HepG2 (cell line): ENCODE measurements around the gene PEPD. TPM values are rescaled to one million over a fixed set of nuclear protein-coding genes. Genes with fewer than 3 reads are reported as not detected.

Experiments used
- ATAC-seq: fragments of 200-7000 bp; cut with Tn5 transposase; 3 replicates; pipeline ENCODE4 v1.9.1; 2020; ENCODE audit warnings: mild to moderate bottlenecking, moderate library complexity
- BruUV-seq: library from RNA; stranded (reverse); fragments of 400-500 nt; replicated peaks from 2 replicates; lab custom pipeline; 2021; lab: Mats Ljungman, UMichigan
- CTCF ChIA-PET: fragments of 300-600 bp; formaldehyde crosslinking; extraction: SDS; loops from one replicate; lab custom pipeline; 2021; ENCODE audit warnings: low total read pairs, inconsistent platforms, low intra/inter-chr PET ratio; lab: Yijun Ruan, JAX
- POLR2A ChIA-PET: fragments of 350-600 bp; sonication (Branson Sonifier 250); formaldehyde crosslinking; loops from one replicate; lab custom pipeline; 2020; ENCODE audit warnings: antibody characterized with exemption, inconsistent platforms; lab: Yijun Ruan, JAX
- DNase-seq: peaks from one replicate; pipeline ENCODE4 v3.0.0-alpha.2; 2015; ENCODE audit warnings: low spot score
- FAIRE-seq: peaks from 3 replicates; lab custom pipeline; 2011; peaks lifted over from hg19 to GRCh38; lab: Jason Lieb, UNC
- H2AFZ ChIP-seq: one replicate; pipeline ENCODE4 v1.6.1; 2011; ENCODE audit warnings: low read length, inconsistent platforms
- H3K27ac ChIP-seq: fragments of 300-600 bp; 3 replicates; pipeline ENCODE4 v1.8.0; 2011; ENCODE audit warnings: mixed run types, mild to moderate bottlenecking, mixed read lengths, low read length, inconsistent platforms; ENCODE audit not compliant: insufficient read depth; ENCODE audit errors: extremely low read length
- H3K27me3 ChIP-seq, 2 experiments: fragments of 200-600 bp in 1 of 2; 2 replicates in 1 of 2; 3 replicates in 1 of 2; pipeline versions ENCODE4 v1.6.0 to v1.8.0; 2011; ENCODE audit warnings: low read length in 2 of 2, mild to moderate bottlenecking in 2 of 2, moderate library complexity in 2 of 2, inconsistent platforms in 1 of 2; ENCODE audit not compliant: insufficient read depth in 2 of 2, control insufficient read depth in 1 of 2
- H3K36me3 ChIP-seq, 2 experiments: fragments of 200-600 bp in 1 of 2; replicated peaks in 1 of 2; 2 replicates in 1 of 2; 3 replicates in 1 of 2; pipeline versions ENCODE4 v1.5.1 to v1.8.0; 2011; ENCODE audit warnings: low read length in 2 of 2, inconsistent platforms in 1 of 2; ENCODE audit not compliant: insufficient read depth in 2 of 2, control insufficient read depth in 1 of 2
- H3K4me1 ChIP-seq: 2 replicates; pipeline ENCODE4 v1.5.1; 2012; ENCODE audit warnings: low read length, inconsistent platforms; ENCODE audit not compliant: insufficient read depth
- H3K4me2 ChIP-seq: 2 replicates; pipeline ENCODE4 v1.6.0; 2011; ENCODE audit warnings: low read depth, low read length, inconsistent platforms
- H3K4me3 ChIP-seq, 3 experiments: fragments of 200-600 bp in 1 of 3; sonication (generic), shearing (Covaris generic) in 1 of 3; replicated peaks in 1 of 3; 2 replicates each; pipeline ENCODE4 v1.5.1; 2011 to 2016; ENCODE audit warnings: low read length in 3 of 3, inconsistent platforms in 2 of 3, low read depth in 2 of 3, mild to moderate bottlenecking in 2 of 3, control low read depth in 1 of 3, mixed read lengths in 1 of 3; ENCODE audit not compliant: insufficient read depth in 1 of 3
- H3K79me2 ChIP-seq: one replicate; pipeline ENCODE4 v1.6.1; 2011; ENCODE audit warnings: low read length, inconsistent platforms; ENCODE audit not compliant: insufficient read depth
- H3K9ac ChIP-seq: 2 replicates; pipeline ENCODE4 v1.6.0; 2011; ENCODE audit warnings: mild to moderate bottlenecking, low read depth, low read length, inconsistent platforms; ENCODE audit not compliant: insufficient read depth
- H3K9me3 ChIP-seq: 2 replicates; pipeline ENCODE4 v1.5.1; 2012; ENCODE audit warnings: mild to moderate bottlenecking, low read length
- H4K20me1 ChIP-seq: 2 replicates; pipeline ENCODE4 v1.6.0; 2011; ENCODE audit warnings: inconsistent platforms, mild to moderate bottlenecking, low read length, moderate library complexity; ENCODE audit not compliant: insufficient read depth
- HOXA7 ChIP-seq: sonication (generic); formaldehyde crosslinking; IDR thresholded peaks from 2 replicates; pipeline ENCODE4 v1.8.1; 2022; ENCODE audit warnings: mild to moderate bottlenecking, missing genetic modification reagents, moderate library complexity
- KMT2A ChIP-seq: sonication (generic); formaldehyde crosslinking; IDR thresholded peaks from 2 replicates; pipeline ENCODE4 v1.4.0; 2020; ENCODE audit warnings: missing genetic modification reagents
- NFE2 ChIP-seq: sonication (generic); formaldehyde crosslinking; IDR thresholded peaks from 2 replicates; pipeline ENCODE4 v1.4.0; 2020; ENCODE audit warnings: missing genetic modification reagents
- NFYB ChIP-seq: sonication (generic); formaldehyde crosslinking; IDR thresholded peaks from 2 replicates; pipeline ENCODE4 v1.4.0; 2020; ENCODE audit warnings: missing genetic modification reagents
- RFXAP ChIP-seq: sonication (generic); formaldehyde crosslinking; IDR thresholded peaks from 2 replicates; pipeline ENCODE4 v1.4.0; 2020; ENCODE audit warnings: missing genetic modification reagents, borderline replicate concordance
- ZNF724P ChIP-seq: sonication (generic); formaldehyde crosslinking; IDR thresholded peaks from 2 replicates; pipeline ENCODE4 v1.8.0; 2022; ENCODE audit warnings: missing genetic modification reagents, borderline replicate concordance
- ZNF777 ChIP-seq: sonication (generic); formaldehyde crosslinking; IDR thresholded peaks from 2 replicates; pipeline ENCODE4 v1.4.0; 2020; ENCODE audit warnings: missing genetic modification reagents
- WGBS: methylation state at CpG from one replicate; pipeline ENCODE4 v1.1.6; 2017; ENCODE audit warnings: low lambda C conversion rate; 5-methylcytosine and 5-hydroxymethylcytosine counted together
- in situ Hi-C: cut with HindIII; loops from 2 replicates; pipeline ENCODE4 v1.10.0; 2017; ENCODE audit warnings: low pct_unique_long_range_greater_than_20kb; ENCODE audit not compliant: extremely low pct_ligation_motif_present
- intact Hi-C: fragments of 100-400 bp; cut with micrococcal nuclease; formaldehyde crosslinking; loops from one replicate; pipeline ENCODE4 v1.10.0; 2022; ENCODE audit not compliant: unreplicated experiment
- polyA plus RNA-seq, 8 experiments: library from polyadenylated mRNA; depleted of rRNA in 3 of 8; stranded (reverse) in 7 of 8; unstranded in 1 of 8; fragments of >200 nt; fragmentation: Illumina TruSeq in 4 of 8; extraction: Trizol in 4 of 8; gene quantifications; 2 replicates each; pipeline versions ENCODE4 v1.2.1 to v1.2.3, GENCODE V29; 2011 to 2016; ENCODE audit warnings: low read depth in 4 of 8, missing spikeins in 1 of 8, mixed read lengths in 1 of 8; ENCODE audit not compliant: insufficient read depth in 1 of 8
- total RNA-seq, 5 experiments: library from RNA; depleted of rRNA; stranded (reverse); fragments of >200 nt; fragmentation: Illumina TruSeq; extraction: Trizol; gene quantifications; 2 replicates each; pipeline ENCODE4 v1.2.3, GENCODE V29; 2016; ENCODE audit warnings: low read depth in 1 of 5
- TF ChIP-seq, protein P1 (sequence below): sonication (generic); formaldehyde crosslinking; IDR thresholded peaks from 2 replicates; pipeline ENCODE4; 2020; ENCODE audit warnings: missing genetic modification reagents, mild to moderate bottlenecking, borderline replicate concordance
- TF ChIP-seq, protein P2 (sequence below): sonication (generic); formaldehyde crosslinking; IDR thresholded peaks from 2 replicates; pipeline ENCODE4 v1.9.0; 2022; ENCODE audit warnings: missing genetic modification reagents, mild to moderate bottlenecking, borderline replicate concordance

PEPD gene
- total and polyA plus RNA-seq, 2 of the 13 experiments (the other 11 are each of a cell fraction or from before 2014, with no cell fraction given), result 60.7 to 75.1 TPM

DNA sequence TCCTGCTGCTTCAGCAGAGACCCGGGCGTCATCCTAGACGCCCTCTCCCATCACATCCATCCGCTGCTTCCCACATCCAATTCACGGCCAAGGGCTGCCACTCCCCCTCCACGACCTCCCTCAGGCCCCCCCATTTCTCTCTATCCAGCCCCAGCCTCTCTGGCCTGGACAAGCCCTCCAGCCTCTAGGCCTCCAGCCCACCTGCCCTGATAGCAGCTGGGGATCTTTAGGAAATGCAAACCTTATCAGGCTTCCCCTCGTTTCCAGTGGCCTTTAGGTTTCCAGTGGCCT lies 51.6 kb downstream of the PEPD start:
- no peaks in the 10 kb centered on the region for H3K79me2 ChIP-seq
- no TSS peak for BruUV-seq
- no peak for FAIRE-seq
- no peaks in the 10 kb centered on the region for H4K20me1 ChIP-seq
- TF ChIP-seq, protein P1, sequence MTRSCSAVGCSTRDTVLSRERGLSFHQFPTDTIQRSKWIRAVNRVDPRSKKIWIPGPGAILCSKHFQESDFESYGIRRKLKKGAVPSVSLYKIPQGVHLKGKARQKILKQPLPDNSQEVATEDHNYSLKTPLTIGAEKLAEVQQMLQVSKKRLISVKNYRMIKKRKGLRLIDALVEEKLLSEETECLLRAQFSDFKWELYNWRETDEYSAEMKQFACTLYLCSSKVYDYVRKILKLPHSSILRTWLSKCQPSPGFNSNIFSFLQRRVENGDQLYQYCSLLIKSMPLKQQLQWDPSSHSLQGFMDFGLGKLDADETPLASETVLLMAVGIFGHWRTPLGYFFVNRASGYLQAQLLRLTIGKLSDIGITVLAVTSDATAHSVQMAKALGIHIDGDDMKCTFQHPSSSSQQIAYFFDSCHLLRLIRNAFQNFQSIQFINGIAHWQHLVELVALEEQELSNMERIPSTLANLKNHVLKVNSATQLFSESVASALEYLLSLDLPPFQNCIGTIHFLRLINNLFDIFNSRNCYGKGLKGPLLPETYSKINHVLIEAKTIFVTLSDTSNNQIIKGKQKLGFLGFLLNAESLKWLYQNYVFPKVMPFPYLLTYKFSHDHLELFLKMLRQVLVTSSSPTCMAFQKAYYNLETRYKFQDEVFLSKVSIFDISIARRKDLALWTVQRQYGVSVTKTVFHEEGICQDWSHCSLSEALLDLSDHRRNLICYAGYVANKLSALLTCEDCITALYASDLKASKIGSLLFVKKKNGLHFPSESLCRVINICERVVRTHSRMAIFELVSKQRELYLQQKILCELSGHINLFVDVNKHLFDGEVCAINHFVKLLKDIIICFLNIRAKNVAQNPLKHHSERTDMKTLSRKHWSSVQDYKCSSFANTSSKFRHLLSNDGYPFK (CRISPR knock-in tag), result no peak
- no peak for TF ChIP-seq ZNF724P (CRISPR knock-in tag)
- TF ChIP-seq KMT2A (CRISPR knock-in tag), result no peak
- TF ChIP-seq HOXA7 (CRISPR knock-in tag), result no peak
- TF ChIP-seq ZNF777 (CRISPR knock-in tag), result no peak
- TF ChIP-seq RFXAP, result no peak
- TF ChIP-seq, protein P2, sequence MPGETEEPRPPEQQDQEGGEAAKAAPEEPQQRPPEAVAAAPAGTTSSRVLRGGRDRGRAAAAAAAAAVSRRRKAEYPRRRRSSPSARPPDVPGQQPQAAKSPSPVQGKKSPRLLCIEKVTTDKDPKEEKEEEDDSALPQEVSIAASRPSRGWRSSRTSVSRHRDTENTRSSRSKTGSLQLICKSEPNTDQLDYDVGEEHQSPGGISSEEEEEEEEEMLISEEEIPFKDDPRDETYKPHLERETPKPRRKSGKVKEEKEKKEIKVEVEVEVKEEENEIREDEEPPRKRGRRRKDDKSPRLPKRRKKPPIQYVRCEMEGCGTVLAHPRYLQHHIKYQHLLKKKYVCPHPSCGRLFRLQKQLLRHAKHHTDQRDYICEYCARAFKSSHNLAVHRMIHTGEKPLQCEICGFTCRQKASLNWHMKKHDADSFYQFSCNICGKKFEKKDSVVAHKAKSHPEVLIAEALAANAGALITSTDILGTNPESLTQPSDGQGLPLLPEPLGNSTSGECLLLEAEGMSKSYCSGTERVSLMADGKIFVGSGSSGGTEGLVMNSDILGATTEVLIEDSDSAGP (CRISPR knock-in tag), result no peak
- no peak for TF ChIP-seq NFYB (CRISPR knock-in tag)
- no peak for TF ChIP-seq NFE2
- TF ChIP-seq, all 625 proteins: peak for 0
- intact Hi-C loops (no loop called here), in situ Hi-C loops (no loop called here)
- Histone ChIP-seq H3K9me3 (no peaks in the 10 kb centered on the region), H3K36me3 (peaks cover 0 to 4% of the 10 kb centered on the region in 2 experiments; a peak in 3 of 5 replicates), H3K4me3 (no peak overlapping the region), H2AFZ (no peak overlapping the region), H3K27ac (no peak overlapping the region), H3K9ac (no peak overlapping the region), H3K4me1 (no peaks in the 10 kb centered on the region), H3K4me2 (no peak overlapping the region), H3K27me3 (no peaks in the 10 kb centered on the region)
- POLR2A ChIA-PET, result no interaction called here
- ATAC-seq, result no peak
- no peak for DNase-seq
- WGBS, result 97% methylated on average over 7 of the region's 7 CpGs
- CTCF ChIA-PET, result no interaction called here
